ENCODE results near the gene MAN2A2. TPM values are rescaled to one million over a fixed set of nuclear protein-coding genes. Genes with fewer than 3 reads are reported as not detected.

The MAN2A2 gene
- total RNA-seq, 4 donors from 2014 or later, result 46.6 to 104 (median 48.2) TPM

DNA sequence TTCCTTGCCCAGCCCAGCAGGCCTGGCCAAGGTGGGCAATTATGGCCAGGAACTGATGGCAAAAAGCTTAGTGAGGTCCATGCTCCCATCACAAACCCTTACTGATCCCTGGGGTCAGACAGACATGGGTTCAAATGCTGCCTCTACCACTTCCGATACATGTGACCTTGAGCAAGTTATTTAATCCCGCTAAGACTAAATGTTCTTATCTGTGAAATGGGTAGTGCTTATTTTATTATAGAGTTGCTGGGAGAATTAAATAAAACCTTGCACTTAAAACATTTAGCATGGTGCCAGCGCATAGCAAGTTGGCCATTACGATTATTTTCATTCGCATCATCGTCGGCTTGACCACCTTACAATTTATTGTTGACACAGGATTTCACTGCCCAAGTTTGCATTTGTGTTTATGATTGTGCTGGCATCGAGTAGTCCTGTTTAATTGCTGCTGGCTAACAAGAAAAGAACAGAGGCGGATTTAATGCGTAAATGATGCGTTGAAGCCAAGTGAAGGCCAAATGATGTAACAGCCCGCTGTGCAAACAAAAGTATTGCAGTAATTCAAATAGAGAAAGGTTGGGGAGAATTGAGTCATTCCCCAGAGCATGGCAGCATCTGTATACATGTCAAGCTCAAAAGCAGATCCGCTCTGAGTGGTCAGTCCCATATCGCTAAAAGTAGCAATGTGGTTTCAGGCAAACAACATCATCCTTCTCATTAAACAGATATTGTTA is 42.0 kb upstream of the MAN2A2 start:
- no peak for TF ChIP-seq CTCF (IDR thresholded peaks at IDR 0.05; ENCODE audit: low read depth)

GRCh38 chr15:90862487-90862886 is 40.6 kb upstream of the MAN2A2 start:
- TF ChIP-seq CTCF (IDR thresholded peaks at IDR 0.05; ENCODE audit: low read depth), result no peak

- TF ChIP-seq CTCF (IDR thresholded peaks at IDR 0.05; ENCODE audit: low read depth), result no peak
Measured at GRCh38 chr15:90862964-90863778, 39.9 kb upstream of the MAN2A2 start.

GRCh38 chr15:90863987-90864386 is 39.1 kb upstream of the MAN2A2 start:
- no peak for TF ChIP-seq CTCF (IDR thresholded peaks at IDR 0.05; ENCODE audit: low read depth)

DNA sequence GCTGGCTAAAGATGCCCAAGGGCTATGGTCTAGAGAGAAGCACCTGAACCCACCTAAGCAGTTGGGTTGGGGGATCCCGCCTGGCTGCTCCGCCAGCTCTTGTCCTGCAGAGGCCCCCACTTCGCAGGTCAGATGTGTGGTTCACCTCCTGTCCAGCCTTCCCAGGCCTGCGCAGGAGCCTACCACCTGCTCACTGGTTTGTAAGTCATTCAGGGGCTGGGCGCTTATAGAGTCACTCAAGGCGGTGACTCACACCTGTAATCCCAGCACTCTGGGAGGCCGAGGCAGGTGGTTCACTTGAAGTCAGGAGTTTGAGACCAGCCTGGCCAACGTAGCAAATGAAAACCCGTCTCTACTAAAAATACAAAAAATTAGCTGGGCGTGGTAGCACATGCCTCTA is 38.6 kb upstream of the MAN2A2 start:
- TF ChIP-seq CTCF (IDR thresholded peaks at IDR 0.05; ENCODE audit: low read depth), result no peak

DNA sequence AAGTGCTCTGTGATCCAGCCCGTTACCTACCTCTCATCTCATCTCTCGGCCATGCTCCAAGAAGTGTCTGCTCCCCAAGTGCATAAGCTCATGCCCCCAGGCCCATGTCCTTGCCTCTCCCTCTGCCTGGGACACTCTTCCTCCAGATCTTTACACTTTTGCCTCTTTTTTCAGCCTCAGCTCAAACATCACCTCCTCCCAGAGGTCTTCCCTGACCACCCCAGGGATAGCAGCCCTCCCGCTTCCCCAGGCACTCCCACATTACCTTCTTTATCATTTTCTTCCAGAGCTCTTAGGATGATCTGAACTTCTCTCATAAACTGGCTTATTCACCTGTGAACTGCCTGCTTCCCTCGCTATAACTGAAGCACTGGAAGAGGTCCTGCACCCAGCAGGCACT is 37.4 kb upstream of the MAN2A2 start:
- no peak for TF ChIP-seq CTCF (IDR thresholded peaks at IDR 0.05; ENCODE audit: low read depth)

DNA sequence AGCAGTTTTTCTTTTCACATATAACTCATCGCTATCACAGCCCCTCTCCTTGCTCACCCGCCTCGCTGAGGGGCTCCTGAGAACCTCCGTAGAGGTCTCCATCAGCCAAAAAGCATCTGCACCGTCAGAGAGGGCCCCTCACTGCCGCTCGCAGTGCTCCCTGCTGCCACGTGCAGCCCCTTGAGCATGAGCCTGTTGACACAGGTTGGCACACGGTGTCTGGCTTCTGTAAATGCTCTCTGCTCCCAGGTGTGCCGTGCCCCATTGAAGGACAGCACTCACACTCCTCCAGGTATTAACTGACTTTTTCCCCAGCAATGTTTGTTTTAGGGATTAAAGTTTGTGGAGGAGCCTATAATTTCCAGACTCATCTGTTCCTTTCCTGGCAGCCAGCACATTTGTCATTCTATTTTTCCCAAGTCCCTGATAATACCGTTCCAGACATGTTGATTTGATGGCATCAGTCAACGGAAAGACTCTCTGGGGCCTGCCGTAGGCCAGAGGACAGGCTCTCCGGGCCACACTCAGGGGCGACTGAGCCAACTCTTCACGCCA is 36.9 kb upstream of the MAN2A2 start:
- TF ChIP-seq CTCF (IDR thresholded peaks at IDR 0.05; ENCODE audit: low read depth), result no peak
